ENCODE data around the gene MT1E.

The MT1E gene

DNA sequence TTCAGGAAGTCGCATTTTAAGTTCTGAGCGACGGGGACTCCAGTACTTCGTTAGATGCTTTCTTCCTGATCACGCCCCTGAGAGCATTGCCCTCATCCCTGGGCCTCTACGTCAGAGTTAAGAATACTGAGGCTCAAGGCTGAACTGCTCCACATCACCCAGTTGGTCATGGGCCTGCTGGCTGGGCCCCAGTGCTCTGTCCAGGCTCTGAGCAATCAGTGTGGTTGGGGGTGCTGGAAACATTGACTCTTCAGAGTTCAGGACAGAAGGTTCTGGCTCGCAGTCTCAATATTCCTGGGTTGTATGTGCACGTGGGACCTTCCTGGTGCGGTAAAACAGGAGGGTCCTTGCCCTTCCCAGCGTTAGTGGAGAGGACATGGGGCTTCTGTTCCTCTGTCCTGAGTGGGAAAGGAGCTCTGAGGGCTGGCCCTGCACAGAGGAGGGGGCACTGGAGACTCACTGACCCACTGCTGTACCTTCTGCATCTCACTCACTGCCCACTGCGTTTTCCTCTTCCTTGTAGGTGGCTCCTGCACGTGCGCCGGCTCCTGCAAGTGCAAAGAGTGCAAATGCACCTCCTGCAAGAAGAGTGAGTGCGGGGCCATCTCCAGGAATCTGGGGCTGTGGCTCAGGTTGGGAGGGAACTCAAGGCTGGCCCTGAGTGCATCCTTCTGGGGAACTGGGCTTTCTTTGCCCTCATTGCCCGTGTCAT lies 518 bp downstream of the MT1E start:
- TF ChIP-seq, protein P1, sequence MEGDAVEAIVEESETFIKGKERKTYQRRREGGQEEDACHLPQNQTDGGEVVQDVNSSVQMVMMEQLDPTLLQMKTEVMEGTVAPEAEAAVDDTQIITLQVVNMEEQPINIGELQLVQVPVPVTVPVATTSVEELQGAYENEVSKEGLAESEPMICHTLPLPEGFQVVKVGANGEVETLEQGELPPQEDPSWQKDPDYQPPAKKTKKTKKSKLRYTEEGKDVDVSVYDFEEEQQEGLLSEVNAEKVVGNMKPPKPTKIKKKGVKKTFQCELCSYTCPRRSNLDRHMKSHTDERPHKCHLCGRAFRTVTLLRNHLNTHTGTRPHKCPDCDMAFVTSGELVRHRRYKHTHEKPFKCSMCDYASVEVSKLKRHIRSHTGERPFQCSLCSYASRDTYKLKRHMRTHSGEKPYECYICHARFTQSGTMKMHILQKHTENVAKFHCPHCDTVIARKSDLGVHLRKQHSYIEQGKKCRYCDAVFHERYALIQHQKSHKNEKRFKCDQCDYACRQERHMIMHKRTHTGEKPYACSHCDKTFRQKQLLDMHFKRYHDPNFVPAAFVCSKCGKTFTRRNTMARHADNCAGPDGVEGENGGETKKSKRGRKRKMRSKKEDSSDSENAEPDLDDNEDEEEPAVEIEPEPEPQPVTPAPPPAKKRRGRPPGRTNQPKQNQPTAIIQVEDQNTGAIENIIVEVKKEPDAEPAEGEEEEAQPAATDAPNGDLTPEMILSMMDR (IDR thresholded peaks at IDR 0.05; ENCODE audit: control insufficient read depth, insufficient read depth, low read depth, low read length, missing control alignments): no peak
- H3K4me3 ChIP-seq (ENCODE audit: control insufficient read depth, low read depth, low read length): peak overlapping the region; percentile 81
- DNase-seq (ENCODE audit: low read depth): peak; percentile 51

DNA sequence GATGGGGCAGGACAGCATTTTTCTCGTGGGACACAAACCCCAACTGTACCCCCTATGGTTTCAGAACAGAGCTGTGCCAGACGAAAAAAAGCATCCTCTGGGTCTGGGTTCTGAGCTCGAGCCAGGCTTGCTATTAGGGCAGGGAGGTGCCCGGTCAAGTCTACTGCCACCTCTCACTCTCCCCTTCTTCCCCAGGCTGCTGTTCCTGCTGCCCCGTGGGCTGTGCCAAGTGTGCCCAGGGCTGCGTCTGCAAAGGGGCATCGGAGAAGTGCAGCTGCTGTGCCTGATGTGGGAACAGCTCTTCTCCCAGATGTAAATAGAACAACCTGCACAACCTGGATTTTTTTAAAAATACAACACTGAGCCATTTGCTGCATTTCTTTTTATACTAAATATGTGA lies 1.1 kb downstream of the MT1E start:
- no peak for DNase-seq (ENCODE audit: low read depth)
- TF ChIP-seq, protein P1 (IDR thresholded peaks at IDR 0.05; ENCODE audit: control insufficient read depth, insufficient read depth, low read depth, low read length, missing control alignments): no peak
- peak overlapping the region; percentile 81 for H3K4me3 ChIP-seq (ENCODE audit: control insufficient read depth, low read depth, low read length)

DNA sequence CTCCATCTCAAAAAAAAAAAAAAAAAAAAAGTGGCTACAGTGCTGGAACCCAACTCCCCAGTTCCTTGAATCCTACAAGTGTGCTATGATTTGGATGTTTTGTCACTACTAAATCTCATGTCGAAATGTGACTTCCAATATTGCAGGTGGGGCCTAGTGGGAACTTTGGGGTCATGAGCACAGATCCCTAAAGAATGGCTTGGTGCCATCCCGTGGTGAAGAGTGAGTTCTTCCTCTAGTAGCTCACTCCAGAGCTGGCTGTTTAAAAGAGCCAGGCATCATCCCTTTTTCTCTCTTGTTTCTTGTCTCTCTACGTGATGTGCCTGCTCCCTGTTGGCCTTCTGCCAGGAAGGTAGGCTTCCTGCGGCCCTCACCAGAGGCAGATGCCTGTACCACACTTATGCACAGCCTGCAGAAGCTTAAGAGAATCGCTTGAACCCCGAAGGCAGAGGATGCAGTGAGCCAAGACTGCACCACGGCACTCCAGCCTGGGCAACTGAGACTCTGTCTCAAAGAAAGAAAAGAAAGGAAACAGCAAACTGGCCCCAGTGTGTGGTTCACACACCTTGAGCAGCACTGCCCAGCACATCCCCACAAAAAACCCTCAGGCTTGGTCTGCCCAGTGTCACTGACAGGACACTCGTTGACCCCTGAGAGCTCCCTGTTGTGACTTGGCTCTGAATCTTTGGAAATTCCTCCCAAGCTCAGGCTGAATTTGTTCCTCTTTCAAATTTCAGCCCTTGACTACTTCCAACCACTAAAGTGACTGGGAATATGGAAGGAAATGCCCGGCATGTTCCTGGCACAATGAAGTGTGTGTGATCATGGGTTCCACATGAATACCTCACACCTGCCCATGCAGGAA lies 3.1 kb downstream of the MT1E start:
- H3K4me3 ChIP-seq (ENCODE audit: control insufficient read depth, low read depth, low read length): no peak overlapping the region
- no peak for DNase-seq (ENCODE audit: low read depth)
- TF ChIP-seq, protein P1 (IDR thresholded peaks at IDR 0.05; ENCODE audit: control insufficient read depth, insufficient read depth, low read depth, low read length, missing control alignments): no peak

DNA sequence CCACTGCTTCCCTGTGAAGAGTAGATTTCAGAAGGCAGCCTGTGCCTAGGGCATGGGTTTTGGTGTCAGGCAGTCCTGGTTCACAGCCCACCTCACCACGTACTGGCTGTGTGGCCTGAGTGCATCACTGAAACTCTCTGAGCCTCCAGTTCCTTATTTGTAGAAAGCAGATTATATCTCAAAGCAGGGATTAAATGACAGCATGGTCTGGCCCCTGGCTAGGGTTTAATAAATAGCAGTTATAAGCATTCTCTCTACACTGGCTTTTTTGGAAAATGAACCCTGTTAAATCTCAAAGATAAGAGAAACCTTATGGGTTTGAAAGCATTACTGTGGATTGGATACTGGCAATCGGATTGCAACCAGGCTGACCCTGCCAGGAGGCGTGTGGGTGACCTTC lies 4.0 kb downstream of the MT1E start:
- TF ChIP-seq, protein P1 (IDR thresholded peaks at IDR 0.05; ENCODE audit: control insufficient read depth, insufficient read depth, low read depth, low read length, missing control alignments): no peak
- DNase-seq (ENCODE audit: low read depth): no peak
- H3K4me3 ChIP-seq (ENCODE audit: control insufficient read depth, low read depth, low read length): no peak overlapping the region

DNA sequence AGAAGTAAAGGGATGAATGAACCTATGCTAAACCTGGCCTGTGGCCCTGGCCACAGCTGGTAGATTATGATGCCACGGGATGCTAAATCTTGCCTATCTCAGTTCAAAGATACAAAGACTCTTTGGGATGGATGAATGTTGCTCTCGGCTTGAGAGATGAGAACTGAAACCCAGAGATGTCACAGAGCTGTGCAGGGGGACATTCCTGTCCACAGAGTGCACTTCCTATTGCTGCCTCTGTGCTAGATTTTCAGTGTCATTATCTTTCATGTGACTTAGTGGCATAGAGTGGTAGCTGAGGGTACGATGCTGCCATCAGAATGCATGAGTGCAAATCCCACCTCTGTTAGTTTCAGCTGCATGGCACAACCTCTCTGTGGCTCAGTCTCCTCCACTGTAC lies 4.6 kb downstream of the MT1E start:
- DNase-seq (ENCODE audit: low read depth): no peak
- no peak overlapping the region for H3K4me3 ChIP-seq (ENCODE audit: control insufficient read depth, low read depth, low read length)
- TF ChIP-seq, protein P1 (IDR thresholded peaks at IDR 0.05; ENCODE audit: control insufficient read depth, insufficient read depth, low read depth, low read length, missing control alignments): no peak

DNA sequence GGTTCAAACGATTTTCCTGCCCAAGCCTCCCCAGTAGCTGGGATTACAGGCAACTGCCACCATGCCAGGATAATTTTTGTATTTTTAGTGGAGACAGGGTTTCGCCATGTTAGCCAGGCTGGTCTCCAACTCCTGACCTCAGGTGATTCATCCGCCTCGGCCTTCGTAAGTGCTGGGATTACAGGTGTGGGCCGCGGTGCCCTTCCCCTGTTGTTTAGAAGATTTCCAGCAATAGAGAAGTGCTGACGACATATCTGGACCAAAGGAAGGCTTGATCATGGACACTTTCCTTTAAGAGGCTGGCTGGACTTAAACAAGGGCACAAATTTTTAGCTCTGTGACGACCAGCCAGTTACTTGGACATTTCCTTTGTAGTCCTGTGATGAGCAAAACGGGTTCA lies 5.6 kb downstream of the MT1E start:
- no peak overlapping the region for H3K4me3 ChIP-seq (ENCODE audit: control insufficient read depth, low read depth, low read length)
- TF ChIP-seq, protein P1 (IDR thresholded peaks at IDR 0.05; ENCODE audit: control insufficient read depth, insufficient read depth, low read depth, low read length, missing control alignments): no peak
- no peak for DNase-seq (ENCODE audit: low read depth)

All from AG09309 (cell line).